ENCODE data around the gene C4orf36. TPM values are rescaled to one million over a fixed set of nuclear protein-coding genes. Genes with fewer than 3 reads are reported as not detected.

C4orf36 gene
- total RNA-seq (ENCODE audit: low replicate concordance), result 0.53 and 2.8 TPM in 2 replicates

GRCh38 chr4:86891762-86892635 is at the start of gene C4orf36:
Gene C4orf36, minus strand, starts transcription at chr4:86892422. Its CDS starts 902 bp downstream, at chr4:86891520.

GRCh38 chr4:86934771-86935565 is 42.7 kb upstream of the C4orf36 start, which contains the start of gene AFF1:
Gene AFF1, plus strand, starts transcription at chr4:86935011. Its CDS starts 13,523 bp downstream, at chr4:86948534.

GRCh38 chr4:86848732-86849619 is 43.2 kb downstream of the C4orf36 start, which contains the start of gene SLC10A6:
Gene SLC10A6, minus strand, starts transcription at chr4:86849384. Its CDS starts 269 bp downstream, at chr4:86849115.

Other genes with a start within 250 kb of the C4orf36 start
- gene SLC10A6, start 43.0 kb downstream of the C4orf36 start, total RNA-seq (ENCODE audit: low replicate concordance), result 0.12 TPM in 1 of 2 replicates, not detected in the other
- 8.3 and 10.4 TPM in 2 replicates for gene AFF1, start 42.6 kb upstream of the C4orf36 start, total RNA-seq (ENCODE audit: low replicate concordance)

Measured in smooth muscle cell of the coronary artery (primary cell).